Spleen (tissue), 11 donors: ENCODE measurements around the gene CD72. TPM values are rescaled to one million over a fixed set of nuclear protein-coding genes. Genes with fewer than 3 reads are reported as not detected.
A peak's percentile ranks its signal among the peaks of the same experiment; 100 is the strongest.
"Not testable (repeated sequence)": the region's sequence is repeated elsewhere in the genome, so short reads cannot be mapped to it uniquely, and the experiment has no call there.

ENCODE experiments used
- DNase-seq: peaks from one replicate; pipeline ENCODE4 v3.0.0-alpha.2; 2020
- H3K27ac ChIP-seq, 8 donors: fragments of 200-600 bp; sonication (generic) in 7 of 8; 1 replicate in 4 of 8; 2 replicates in 4 of 8; pipeline versions ENCODE4 v1.5.0 to v1.8.0; 2016 to 2021; ENCODE audit warnings: inconsistent platforms in 4 of 8, mild to moderate bottlenecking in 4 of 8, moderate library complexity in 1 of 8
- H3K27me3 ChIP-seq, 7 donors: fragments of 200-600 bp; sonication (generic) in 6 of 7; replicated peaks in 1 of 7; 1 replicate in 4 of 7; 2 replicates in 3 of 7; pipeline versions ENCODE4 v1.5.0 to v1.8.0; 2016 to 2021; ENCODE audit warnings: inconsistent platforms in 3 of 7, mild to moderate bottlenecking in 1 of 7
- H3K36me3 ChIP-seq, 6 donors: fragments of 200-600 bp; sonication (generic) in 5 of 6; 1 replicate in 4 of 6; 2 replicates in 2 of 6; pipeline versions ENCODE4 v1.5.0 to v1.8.0; 2016 to 2021; ENCODE audit warnings: inconsistent platforms in 2 of 6
- H3K4me1 ChIP-seq, 6 donors: fragments of 200-600 bp; sonication (generic) in 5 of 6; 1 replicate in 3 of 6; 2 replicates in 3 of 6; pipeline versions ENCODE4 v1.5.0 to v1.8.0; 2016 to 2021; ENCODE audit warnings: inconsistent platforms in 3 of 6
- H3K4me3 ChIP-seq, 8 donors: fragments of 200-600 bp; sonication (generic) in 7 of 8; 1 replicate in 4 of 8; 2 replicates in 4 of 8; pipeline versions ENCODE4 v1.5.0 to v1.8.0; 2016 to 2021; ENCODE audit warnings: inconsistent platforms in 4 of 8, mild to moderate bottlenecking in 4 of 8, moderate library complexity in 2 of 8
- H3K9me3 ChIP-seq, 8 donors: fragments of 200-600 bp; sonication (generic) in 7 of 8; 1 replicate in 4 of 8; 2 replicates in 4 of 8; pipeline versions ENCODE4 v1.5.0 to v1.8.0; 2016 to 2021; ENCODE audit warnings: inconsistent platforms in 4 of 8
- POLR2A ChIP-seq, 3 donors: fragments of 450-650 bp; IDR thresholded peaks; one replicate each; pipeline ENCODE4 v1.5.1; 2017; ENCODE audit warnings: antibody characterized with exemption in 3 of 3, mild to moderate bottlenecking in 1 of 3
- POLR2AphosphoS5 ChIP-seq, 3 donors: sonication (generic); formaldehyde crosslinking; IDR thresholded peaks; one replicate each; pipeline ENCODE4 v1.5.1; 2017; ENCODE audit warnings: antibody characterized with exemption in 3 of 3
- WGBS, 5 donors: extraction: QIAGEN DNeasy Blood & Tissue Kit in 3 of 5; methylation state at CpG; one replicate each; pipeline versions ENCODE4 v1.1.5 to v1.1.7; 2013 to 2018; 5-methylcytosine and 5-hydroxymethylcytosine counted together
- intact Hi-C: fragments of 100-400 bp; cut with DNase I; formaldehyde crosslinking; loops from one replicate; pipeline ENCODE4 v1.15.0; 2023; ENCODE audit warnings: low total_unique reads
- polyA plus RNA-seq, 3 donors: library from polyadenylated mRNA; stranded (reverse); fragments of 200-250 nt; gene quantifications; one replicate each; pipeline ENCODE4 v1.2.1, GENCODE V29; 2013
- total RNA-seq, 7 donors: library from RNA; depleted of rRNA in 3 of 7; stranded (reverse); fragments of >200 nt in 3 of 7; fragmentation: NEBNext Ultra II Directional in 4 of 7; extraction: Animal tissue kit (Norgen Biotek cat#: 25700) in 4 of 7; gene quantifications; one replicate each; pipeline versions ENCODE4 v1.1.0 to v1.2.1, GENCODE V29; 2016 to 2021
- TF ChIP-seq, protein P1 (sequence below), 11 experiments: fragments of 200-600 bp in 7 of 11; fragments of 450-650 bp in 4 of 11; sonication (generic) in 4 of 11; IDR thresholded peaks in 8 of 11; conservative IDR thresholded peaks in 3 of 11; 1 replicate in 7 of 11; 2 replicates in 4 of 11; pipeline versions ENCODE4 v1.4.0 to v1.8.0; 2016 to 2021; ENCODE audit warnings: antibody characterized with exemption in 11 of 11, inconsistent platforms in 4 of 11, mild to moderate bottlenecking in 1 of 11
- donor health status: healthy with polysubstance abuse.
- donor health status: DM: no; HTN: no; CAD: no; lungs with moderate emphysema.
- donor health status: DM: no; HTN: no; CAD: no.
- donor health status: Bipolar disorder and iron deficiency.
- donor health status: healthy.
- donor health status: DM: no; HTN: no; CAD: no.
- donor health status: DM: yes; HTN: yes; CAD: no.

CD72 gene
- total and polyA plus RNA-seq, 10 donors, result 74.4 to 160 (median 121) TPM

DNA sequence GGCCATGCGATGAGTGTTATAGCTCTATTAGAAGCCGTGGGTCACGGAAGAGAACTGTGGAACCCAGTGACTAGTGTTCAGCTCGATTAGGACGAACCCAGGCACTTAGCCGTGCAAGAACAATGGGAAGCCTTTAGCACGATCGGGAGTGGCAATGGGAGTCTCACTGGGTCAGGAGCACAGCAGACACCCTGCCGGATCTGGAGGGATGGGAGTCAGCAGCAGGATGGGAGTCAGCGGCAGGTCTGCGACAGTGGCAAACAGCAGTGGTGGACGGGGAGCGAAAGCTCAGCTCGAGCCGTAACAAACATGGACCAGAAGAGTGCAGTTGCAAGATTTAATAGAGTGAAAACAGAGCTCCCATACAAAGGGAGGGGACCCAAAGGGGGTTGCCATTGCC lies 22.2 kb upstream of the CD72 start:
- H3K27me3 ChIP-seq, H3K36me3 ChIP-seq, DNase-seq, H3K9me3 ChIP-seq, intact Hi-C loops, H3K4me3 ChIP-seq: not testable (repeated sequence)
- TF ChIP-seq POLR2AphosphoS5 (IDR thresholded peaks at IDR 0.05), result peak in 1 of 3 donors; percentile 19
- Histone ChIP-seq H3K4me1 (peaks cover 27 to 95% (median 70%) of the 10 kb centered on the region in 6 donors), H3K27ac (peak overlapping the region in 6 of 8 donors; percentile 49 to 95 (median 78))
- 95 to 99% (median 98%) methylated on average over 15 of the region's 15 CpGs for WGBS, 5 donors

DNA sequence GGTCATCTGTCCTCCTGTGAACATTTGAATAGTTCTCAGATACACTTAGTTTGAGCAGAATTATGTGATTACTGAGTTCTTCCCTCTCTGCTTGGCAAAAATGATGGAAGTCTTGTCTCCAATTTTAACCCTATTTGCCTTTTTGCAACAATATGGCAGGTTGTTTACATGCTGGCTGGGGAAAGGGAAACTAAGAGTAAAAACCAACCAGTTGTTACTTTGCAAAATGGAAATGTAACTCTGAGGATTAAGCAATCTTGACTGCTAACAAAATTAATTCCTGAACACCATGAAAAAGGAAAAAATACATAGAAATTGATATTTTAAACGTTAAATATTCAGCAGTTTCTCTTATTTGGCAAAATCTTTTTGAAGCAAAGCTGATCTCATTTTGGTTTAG lies 21.4 kb upstream of the CD72 start:
- Histone ChIP-seq H3K9me3 (no peaks in the 10 kb centered on the region), H3K4me3 (no peak overlapping the region), H3K27ac (peak overlapping the region; percentile 42 to 95 (median 74)), H3K27me3 (no peaks in the 10 kb centered on the region), H3K36me3 (peaks cover 0 to 7% (median 0%) of the 10 kb centered on the region in 6 donors), H3K4me1 (peaks cover 28 to 95% (median 70%) of the 10 kb centered on the region in 6 donors)
- DNase-seq, result no peak
- intact Hi-C loops, result no loop called here
- WGBS, 5 donors, result 64 to 71% (median 67%) methylated on average over 1 of the region's 1 CpG
- TF ChIP-seq, protein P1, sequence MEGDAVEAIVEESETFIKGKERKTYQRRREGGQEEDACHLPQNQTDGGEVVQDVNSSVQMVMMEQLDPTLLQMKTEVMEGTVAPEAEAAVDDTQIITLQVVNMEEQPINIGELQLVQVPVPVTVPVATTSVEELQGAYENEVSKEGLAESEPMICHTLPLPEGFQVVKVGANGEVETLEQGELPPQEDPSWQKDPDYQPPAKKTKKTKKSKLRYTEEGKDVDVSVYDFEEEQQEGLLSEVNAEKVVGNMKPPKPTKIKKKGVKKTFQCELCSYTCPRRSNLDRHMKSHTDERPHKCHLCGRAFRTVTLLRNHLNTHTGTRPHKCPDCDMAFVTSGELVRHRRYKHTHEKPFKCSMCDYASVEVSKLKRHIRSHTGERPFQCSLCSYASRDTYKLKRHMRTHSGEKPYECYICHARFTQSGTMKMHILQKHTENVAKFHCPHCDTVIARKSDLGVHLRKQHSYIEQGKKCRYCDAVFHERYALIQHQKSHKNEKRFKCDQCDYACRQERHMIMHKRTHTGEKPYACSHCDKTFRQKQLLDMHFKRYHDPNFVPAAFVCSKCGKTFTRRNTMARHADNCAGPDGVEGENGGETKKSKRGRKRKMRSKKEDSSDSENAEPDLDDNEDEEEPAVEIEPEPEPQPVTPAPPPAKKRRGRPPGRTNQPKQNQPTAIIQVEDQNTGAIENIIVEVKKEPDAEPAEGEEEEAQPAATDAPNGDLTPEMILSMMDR (IDR thresholded peaks at IDR 0.05 in 8 of 11, conservative IDR thresholded peaks at IDR 0.05 in 3 of 11), result no peak
- TF ChIP-seq POLR2A (IDR thresholded peaks at IDR 0.05) (no peak), POLR2AphosphoS5 (IDR thresholded peaks at IDR 0.05) (no peak)

- H3K4me3 ChIP-seq, intact Hi-C loops, H3K36me3 ChIP-seq, H3K9me3 ChIP-seq, H3K27me3 ChIP-seq, DNase-seq: not testable (repeated sequence)
- WGBS, 5 donors, result 9 to 30% (median 20%) methylated on average over 1 of the region's 1 CpG
- Histone ChIP-seq H3K27ac (peak overlapping the region; percentile 42 to 95 (median 74)), H3K4me1 (peaks cover 28 to 95% (median 71%) of the 10 kb centered on the region in 6 donors)
These were observed 21.0 kb upstream of the CD72 start for GRCh38 chr9:35639225-35639624.

GRCh38 chr9:35638751-35639150 lies 20.5 kb upstream of the CD72 start:
- peak in 1 of 3 donors; percentile 11 for TF ChIP-seq POLR2AphosphoS5 (IDR thresholded peaks at IDR 0.05)
- H3K27me3 ChIP-seq, H3K9me3 ChIP-seq, H3K4me3 ChIP-seq, DNase-seq, intact Hi-C loops, H3K36me3 ChIP-seq: not testable (repeated sequence)
- Histone ChIP-seq H3K27ac (peak overlapping the region; percentile 35 to 95 (median 74)), H3K4me1 (peaks cover 28 to 95% (median 73%) of the 10 kb centered on the region in 6 donors)
- WGBS, 5 donors, result 13 to 40% (median 31%) methylated on average over 6 to 8 of the region's 8 CpGs

GRCh38 chr9:35637427-35637955 lies 19.3 kb upstream of the CD72 start:
- intact Hi-C loops, H3K27me3 ChIP-seq, DNase-seq, H3K4me3 ChIP-seq, H3K9me3 ChIP-seq, H3K36me3 ChIP-seq: not testable (repeated sequence)
- Histone ChIP-seq H3K4me1 (peaks cover 28 to 89% (median 72%) of the 10 kb centered on the region in 6 donors), H3K27ac (peak overlapping the region in 6 of 8 donors; percentile 35 to 95 (median 78))
- 88 to 94% (median 91%) methylated on average over 9 of the region's 9 CpGs for WGBS, 5 donors

DNA sequence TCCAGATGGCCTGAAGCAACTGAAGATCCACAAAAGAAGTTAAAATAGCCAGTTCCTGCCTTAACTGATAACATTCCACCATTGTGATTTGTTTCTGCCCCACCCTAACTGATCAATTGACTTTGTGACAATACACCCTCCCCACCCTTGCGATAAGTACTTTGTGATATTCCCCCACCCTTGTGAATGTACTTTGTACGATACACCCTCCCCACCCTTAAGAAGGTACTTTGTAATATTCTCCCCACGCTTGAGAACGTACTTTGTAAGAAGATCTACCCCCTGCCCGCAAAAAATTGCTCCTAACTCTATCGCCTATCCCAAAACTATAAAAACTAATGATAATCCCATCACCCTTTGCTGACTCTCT lies 18.6 kb upstream of the CD72 start:
- H3K27me3 ChIP-seq, intact Hi-C loops: not testable (repeated sequence)

More for the DNA sequence above, 18.6 kb upstream of the CD72 start:
- DNase-seq, H3K4me3 ChIP-seq, H3K9me3 ChIP-seq, H3K36me3 ChIP-seq: not testable (repeated sequence)
- Histone ChIP-seq H3K27ac (peak overlapping the region; percentile 30 to 95 (median 76)), H3K4me1 (peaks cover 28 to 83% (median 70%) of the 10 kb centered on the region in 6 donors)
- WGBS, 5 donors, result 81 to 100% (median 98%) methylated on average over 6 of the region's 6 CpGs
